ENCODE measurements around the gene GREM2.

DNA sequence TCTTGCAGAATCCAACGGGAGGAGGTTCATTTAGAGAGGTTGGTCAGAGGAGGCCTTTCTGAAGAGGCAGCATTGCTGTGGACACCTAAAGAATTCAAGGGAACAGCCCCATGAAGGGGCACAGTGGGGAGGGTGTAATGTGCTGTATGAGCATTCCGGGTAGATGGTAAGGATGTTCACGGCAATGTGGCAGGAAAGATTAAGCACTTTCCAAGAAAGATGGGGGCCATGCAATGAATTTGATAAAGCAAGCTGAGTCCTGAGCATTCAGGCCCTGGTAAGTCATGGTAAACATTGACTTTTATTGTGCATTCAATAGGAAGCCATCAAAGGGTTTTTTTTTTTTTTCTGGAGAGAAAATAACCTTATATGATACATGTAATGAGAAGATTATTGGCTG, 166.6 kb downstream of the GREM2 start:
- TF ChIP-seq, protein P1, sequence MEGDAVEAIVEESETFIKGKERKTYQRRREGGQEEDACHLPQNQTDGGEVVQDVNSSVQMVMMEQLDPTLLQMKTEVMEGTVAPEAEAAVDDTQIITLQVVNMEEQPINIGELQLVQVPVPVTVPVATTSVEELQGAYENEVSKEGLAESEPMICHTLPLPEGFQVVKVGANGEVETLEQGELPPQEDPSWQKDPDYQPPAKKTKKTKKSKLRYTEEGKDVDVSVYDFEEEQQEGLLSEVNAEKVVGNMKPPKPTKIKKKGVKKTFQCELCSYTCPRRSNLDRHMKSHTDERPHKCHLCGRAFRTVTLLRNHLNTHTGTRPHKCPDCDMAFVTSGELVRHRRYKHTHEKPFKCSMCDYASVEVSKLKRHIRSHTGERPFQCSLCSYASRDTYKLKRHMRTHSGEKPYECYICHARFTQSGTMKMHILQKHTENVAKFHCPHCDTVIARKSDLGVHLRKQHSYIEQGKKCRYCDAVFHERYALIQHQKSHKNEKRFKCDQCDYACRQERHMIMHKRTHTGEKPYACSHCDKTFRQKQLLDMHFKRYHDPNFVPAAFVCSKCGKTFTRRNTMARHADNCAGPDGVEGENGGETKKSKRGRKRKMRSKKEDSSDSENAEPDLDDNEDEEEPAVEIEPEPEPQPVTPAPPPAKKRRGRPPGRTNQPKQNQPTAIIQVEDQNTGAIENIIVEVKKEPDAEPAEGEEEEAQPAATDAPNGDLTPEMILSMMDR (IDR thresholded peaks at IDR 0.05): no peak
- TF ChIP-seq POLR2A (IDR thresholded peaks at IDR 0.05; ENCODE audit: low read length) (no peak), KDM5A (IDR thresholded peaks at IDR 0.05) (no peak), RFX5 (IDR thresholded peaks at IDR 0.05) (no peak), ESRRA (IDR thresholded peaks at IDR 0.05; ENCODE audit: borderline replicate concordance, low read length) (no peak)
- TF ChIP-seq, protein P2, sequence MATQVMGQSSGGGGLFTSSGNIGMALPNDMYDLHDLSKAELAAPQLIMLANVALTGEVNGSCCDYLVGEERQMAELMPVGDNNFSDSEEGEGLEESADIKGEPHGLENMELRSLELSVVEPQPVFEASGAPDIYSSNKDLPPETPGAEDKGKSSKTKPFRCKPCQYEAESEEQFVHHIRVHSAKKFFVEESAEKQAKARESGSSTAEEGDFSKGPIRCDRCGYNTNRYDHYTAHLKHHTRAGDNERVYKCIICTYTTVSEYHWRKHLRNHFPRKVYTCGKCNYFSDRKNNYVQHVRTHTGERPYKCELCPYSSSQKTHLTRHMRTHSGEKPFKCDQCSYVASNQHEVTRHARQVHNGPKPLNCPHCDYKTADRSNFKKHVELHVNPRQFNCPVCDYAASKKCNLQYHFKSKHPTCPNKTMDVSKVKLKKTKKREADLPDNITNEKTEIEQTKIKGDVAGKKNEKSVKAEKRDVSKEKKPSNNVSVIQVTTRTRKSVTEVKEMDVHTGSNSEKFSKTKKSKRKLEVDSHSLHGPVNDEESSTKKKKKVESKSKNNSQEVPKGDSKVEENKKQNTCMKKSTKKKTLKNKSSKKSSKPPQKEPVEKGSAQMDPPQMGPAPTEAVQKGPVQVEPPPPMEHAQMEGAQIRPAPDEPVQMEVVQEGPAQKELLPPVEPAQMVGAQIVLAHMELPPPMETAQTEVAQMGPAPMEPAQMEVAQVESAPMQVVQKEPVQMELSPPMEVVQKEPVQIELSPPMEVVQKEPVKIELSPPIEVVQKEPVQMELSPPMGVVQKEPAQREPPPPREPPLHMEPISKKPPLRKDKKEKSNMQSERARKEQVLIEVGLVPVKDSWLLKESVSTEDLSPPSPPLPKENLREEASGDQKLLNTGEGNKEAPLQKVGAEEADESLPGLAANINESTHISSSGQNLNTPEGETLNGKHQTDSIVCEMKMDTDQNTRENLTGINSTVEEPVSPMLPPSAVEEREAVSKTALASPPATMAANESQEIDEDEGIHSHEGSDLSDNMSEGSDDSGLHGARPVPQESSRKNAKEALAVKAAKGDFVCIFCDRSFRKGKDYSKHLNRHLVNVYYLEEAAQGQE (IDR thresholded peaks at IDR 0.05): no peak
- TF ChIP-seq, protein P3, sequence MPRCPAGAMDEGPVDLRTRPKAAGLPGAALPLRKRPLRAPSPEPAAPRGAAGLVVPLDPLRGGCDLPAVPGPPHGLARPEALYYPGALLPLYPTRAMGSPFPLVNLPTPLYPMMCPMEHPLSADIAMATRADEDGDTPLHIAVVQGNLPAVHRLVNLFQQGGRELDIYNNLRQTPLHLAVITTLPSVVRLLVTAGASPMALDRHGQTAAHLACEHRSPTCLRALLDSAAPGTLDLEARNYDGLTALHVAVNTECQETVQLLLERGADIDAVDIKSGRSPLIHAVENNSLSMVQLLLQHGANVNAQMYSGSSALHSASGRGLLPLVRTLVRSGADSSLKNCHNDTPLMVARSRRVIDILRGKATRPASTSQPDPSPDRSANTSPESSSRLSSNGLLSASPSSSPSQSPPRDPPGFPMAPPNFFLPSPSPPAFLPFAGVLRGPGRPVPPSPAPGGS (IDR thresholded peaks at IDR 0.05): no peak

Measured in A549 (cell line).